GM23338 (cell line): ENCODE measurements around the gene FNDC3A. TPM values are rescaled to one million over a fixed set of nuclear protein-coding genes. Genes with fewer than 3 reads are reported as not detected.
"Not testable (repeated sequence)": the region's sequence is repeated elsewhere in the genome, so short reads cannot be mapped to it uniquely, and the experiment has no call there.

Experiments
- ATAC-seq: fragments of 200-7000 bp; cut with Tn5 transposase; 3 replicates; pipeline ENCODE4 v1.9.1; 2020
- DNase-seq: peaks from one replicate; pipeline ENCODE4 v3.0.0-alpha.2; 2015; ENCODE audit warnings: low spot score
- H2AFZ ChIP-seq: fragments of 200-600 bp; sonication (generic); 2 replicates; pipeline ENCODE4 v1.8.0; 2016; ENCODE audit warnings: antibody characterized with exemption, mild to moderate bottlenecking, moderate library complexity
- H3F3A ChIP-seq: fragments of 200-600 bp; sonication (generic); replicated peaks from 2 replicates; pipeline ENCODE4 v1.8.0; 2017; ENCODE audit warnings: antibody characterized with exemption, mixed run types, low read depth
- H3K27ac ChIP-seq: fragments of 200-600 bp; sonication (generic); 2 replicates; pipeline ENCODE4 v1.6.1; 2016; ENCODE audit warnings: low read depth
- H3K27me3 ChIP-seq: fragments of 200-600 bp; sonication (generic); 2 replicates; pipeline ENCODE4 v1.8.0; 2016; ENCODE audit warnings: mild to moderate bottlenecking, mixed run types, moderate library complexity; ENCODE audit not compliant: insufficient read depth
- H3K36me3 ChIP-seq: fragments of 200-600 bp; sonication (generic); 2 replicates; pipeline ENCODE4 v1.8.0; 2016; ENCODE audit warnings: mild to moderate bottlenecking; ENCODE audit not compliant: insufficient read depth
- H3K4me1 ChIP-seq: fragments of 200-600 bp; sonication (generic); 2 replicates; pipeline ENCODE4 v1.8.0; 2016; ENCODE audit warnings: mild to moderate bottlenecking, moderate library complexity; ENCODE audit not compliant: insufficient read depth
- H3K4me2 ChIP-seq: fragments of 200-600 bp; sonication (generic); 2 replicates; pipeline ENCODE4 v1.7.1; 2017; ENCODE audit warnings: mixed run types
- H3K4me3 ChIP-seq: fragments of 200-600 bp; sonication (generic); 2 replicates; pipeline ENCODE4 v1.6.1; 2016; ENCODE audit warnings: mixed run types
- H3K79me2 ChIP-seq: fragments of 200-600 bp; sonication (generic); replicated peaks from 2 replicates; pipeline ENCODE4 v1.8.0; 2017; ENCODE audit warnings: mild to moderate bottlenecking; ENCODE audit not compliant: insufficient read depth
- H3K9me2 ChIP-seq: fragments of 200-600 bp; sonication (generic); 2 replicates; pipeline ENCODE4 v1.8.0; 2017; ENCODE audit not compliant: insufficient read depth
- H4K20me1 ChIP-seq: fragments of 200-600 bp; sonication (generic); replicated peaks from 2 replicates; pipeline ENCODE4 v1.8.0; 2017; ENCODE audit warnings: mild to moderate bottlenecking; ENCODE audit not compliant: insufficient read depth
- H3K27ac Mint-ChIP-seq: 2 replicates; pipeline ENCODE4 v1.8.0; 2020; ENCODE audit warnings: inconsistent platforms, mild to moderate bottlenecking, moderate library complexity, mixed read lengths
- H3K27me3 Mint-ChIP-seq: 3 replicates; pipeline ENCODE4 v1.8.0; 2022; ENCODE audit warnings: low read depth, mild to moderate bottlenecking, moderate library complexity, mixed read lengths, inconsistent platforms; ENCODE audit not compliant: insufficient read depth, poor library complexity
- H3K36me3 Mint-ChIP-seq: 3 replicates; pipeline ENCODE4 v1.8.0; 2021; ENCODE audit warnings: low read depth, mild to moderate bottlenecking, inconsistent platforms, moderate library complexity, mixed read lengths
- H3K4me1 Mint-ChIP-seq: 3 replicates; pipeline ENCODE4 v1.8.0; 2020; ENCODE audit warnings: mild to moderate bottlenecking, inconsistent platforms, mixed read lengths
- H3K4me3 Mint-ChIP-seq: 3 replicates; pipeline ENCODE4 v1.8.0; 2021; ENCODE audit warnings: moderate library complexity, mild to moderate bottlenecking, inconsistent platforms, mixed read lengths
- H3K9me3 Mint-ChIP-seq: 3 replicates; pipeline ENCODE4 v1.8.0; 2020; ENCODE audit warnings: moderate library complexity, mild to moderate bottlenecking, inconsistent platforms, mixed read lengths
- CREB1 ChIP-seq: fragments of 250-450 bp; sonication (Bioruptor Pico); IDR thresholded peaks from 2 replicates; pipeline ENCODE4 v1.5.0; 2020; ENCODE audit warnings: low read depth, mild to moderate bottlenecking, moderate library complexity
- CTCF ChIP-seq, 2 experiments: fragments of 200-600 bp in 1 of 2; sonication (generic) in 1 of 2; conservative IDR thresholded peaks; 2 replicates each; pipeline versions ENCODE4 v1.5.1 to v1.6.1; 2016 to 2017; ENCODE audit warnings: antibody characterized with exemption in 2 of 2, low read depth in 2 of 2, mild to moderate bottlenecking in 2 of 2, moderate library complexity in 1 of 2
- ETS1 ChIP-seq: IDR thresholded peaks from 2 replicates; pipeline ENCODE4 v1.6.1; 2016; ENCODE audit warnings: antibody characterized with exemption
- EZH2phosphoT487 ChIP-seq: fragments of 200-600 bp; sonication (generic); IDR thresholded peaks from one replicate; pipeline ENCODE4 v1.8.1; 2018; ENCODE audit warnings: antibody characterized with exemption; ENCODE audit not compliant: unreplicated experiment
- JUNB ChIP-seq: IDR thresholded peaks from one replicate; pipeline ENCODE4 v1.6.1; 2016; ENCODE audit warnings: antibody characterized with exemption; ENCODE audit not compliant: unreplicated experiment
- REST ChIP-seq: IDR thresholded peaks from one replicate; pipeline ENCODE4 v1.6.1; 2018; ENCODE audit warnings: antibody characterized with exemption; ENCODE audit not compliant: unreplicated experiment
- STAT1 ChIP-seq: IDR thresholded peaks from one replicate; pipeline ENCODE4 v1.6.1; 2016; ENCODE audit warnings: antibody characterized with exemption; ENCODE audit not compliant: unreplicated experiment
- ZNF462 ChIP-seq: fragments of 250-450 bp; sonication (Bioruptor Pico); IDR thresholded peaks from 2 replicates; pipeline ENCODE4 v1.5.0; 2020; ENCODE audit warnings: mild to moderate bottlenecking, moderate library complexity
- polyA plus RNA-seq: library from polyadenylated mRNA; unstranded; fragments of >200 nt; fragmentation: Nextera tagmentation; extraction: Ambion mirVana; gene quantifications from 2 replicates; pipeline ENCODE4 v1.2.1, GENCODE V29; 2016
- total RNA-seq: library from RNA; depleted of rRNA; stranded (reverse); fragments of >200 nt; shearing (Covaris generic); gene quantifications from 2 replicates; pipeline ENCODE4 v1.2.3, GENCODE V29; 2014

FNDC3A gene
- total and polyA plus RNA-seq, 2 experiments from 2014 or later: 10.3 to 31.1 TPM

GRCh38 chr13:49137138-49137643 lies 161.5 kb downstream of the FNDC3A start:
- not testable (repeated sequence) for H2AFZ ChIP-seq, H3K4me3 Mint-ChIP-seq, H3K9me3 Mint-ChIP-seq, H3K79me2 ChIP-seq, H3K27ac ChIP-seq, H3F3A ChIP-seq, H3K27me3 Mint-ChIP-seq, H3K4me2 ChIP-seq, H3K27me3 ChIP-seq, ATAC-seq, H3K27ac Mint-ChIP-seq, H3K4me3 ChIP-seq, DNase-seq, H3K4me1 Mint-ChIP-seq, H3K9me2 ChIP-seq, H3K4me1 ChIP-seq
- Histone ChIP-seq H4K20me1 (peaks cover 13% of the 10 kb centered on the region; the same call in 1 of the 2 replicates), H3K36me3 (peaks cover 24% of the 10 kb centered on the region)
- H3K36me3 Mint-ChIP-seq: peaks cover 37% of the 10 kb centered on the region

- Histone ChIP-seq H3K79me2 (no peaks in the 10 kb centered on the region), H3K4me3 (no peak overlapping the region), H3K27ac (no peak overlapping the region), H2AFZ (no peak overlapping the region), H3K27me3 (no peaks in the 10 kb centered on the region), H3K9me2 (no peaks in the 10 kb centered on the region), H3K4me2 (no peak overlapping the region), H3K36me3 (peaks cover 12% of the 10 kb centered on the region; the same call in 1 of the 2 replicates), H4K20me1 (no peaks in the 10 kb centered on the region), H3K4me1 (no peaks in the 10 kb centered on the region), H3F3A (no peaks in the 10 kb centered on the region)
- no peak overlapping the region for H3K4me3 Mint-ChIP-seq
- H3K27ac Mint-ChIP-seq: no peak overlapping the region
- ATAC-seq (no peak), DNase-seq (no peak)
- H3K9me3 Mint-ChIP-seq: no peaks in the 10 kb centered on the region
- H3K27me3 Mint-ChIP-seq: no peaks in the 10 kb centered on the region
- no peaks in the 10 kb centered on the region for H3K4me1 Mint-ChIP-seq
- H3K36me3 Mint-ChIP-seq: peaks cover 28% of the 10 kb centered on the region
- TF ChIP-seq CTCF (conservative IDR thresholded peaks at IDR 0.05; ENCODE audit: low read depth in 2 of 2) (no peak), EZH2phosphoT487 (no peak), CREB1 (CRISPR knock-in tag) (no peak), ZNF462 (CRISPR knock-in tag) (no peak), ETS1 (no peak), STAT1 (no peak), JUNB (no peak), REST (no peak)
These were observed 165.3 kb downstream of the FNDC3A start for GRCh38 chr13:49140910-49141611.
